GM19025 (cell line): ENCODE data around the gene CBL.
A peak's percentile ranks its signal among the peaks of the same experiment; 100 is the strongest.
"Not testable (repeated sequence)": the region's sequence is repeated elsewhere in the genome, so short reads cannot be mapped to it uniquely, and the experiment has no call there.

Experiments
- ATAC-seq: cut with Tn5 transposase; IDR thresholded peaks from one replicate; pipeline ENCODE4 v1.9.1; 2021; ENCODE audit warnings: mild to moderate bottlenecking, low read depth, moderate library complexity; ENCODE audit not compliant: unreplicated experiment

Gene CBL

GRCh38 chr11:119205574-119206510, at the start of gene CBL:
Gene CBL (plus strand): TSS chr11:119206339. CDS start chr11:119206418, 79 bp downstream.
- peak; percentile 84 for ATAC-seq

- ATAC-seq: no peak
Measured at GRCh38 chr11:119156496-119156895, 49.6 kb upstream of the CBL start.

GRCh38 chr11:119157063-119157462, 49.1 kb upstream of the CBL start:
- no peak for ATAC-seq

DNA sequence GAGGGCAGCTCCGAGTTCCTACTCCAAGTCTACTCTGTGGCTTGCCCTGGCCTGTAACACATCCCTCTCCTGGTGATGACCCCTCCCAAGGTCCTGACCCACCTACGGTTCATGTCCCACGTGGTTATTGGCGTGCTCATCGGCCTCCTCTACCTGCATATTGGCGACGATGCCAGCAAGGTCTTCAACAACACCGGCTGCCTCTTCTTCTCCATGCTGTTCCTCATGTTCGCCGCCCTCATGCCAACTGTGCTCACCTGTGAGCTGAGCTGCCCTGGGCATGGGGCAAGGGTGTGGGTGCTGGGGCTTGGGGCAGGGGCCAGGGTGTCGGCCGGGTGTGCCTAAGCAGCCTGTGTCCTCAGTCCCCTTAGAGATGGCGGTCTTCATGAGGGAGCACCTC, 47.7 kb upstream of the CBL start:
- ATAC-seq: no peak

DNA sequence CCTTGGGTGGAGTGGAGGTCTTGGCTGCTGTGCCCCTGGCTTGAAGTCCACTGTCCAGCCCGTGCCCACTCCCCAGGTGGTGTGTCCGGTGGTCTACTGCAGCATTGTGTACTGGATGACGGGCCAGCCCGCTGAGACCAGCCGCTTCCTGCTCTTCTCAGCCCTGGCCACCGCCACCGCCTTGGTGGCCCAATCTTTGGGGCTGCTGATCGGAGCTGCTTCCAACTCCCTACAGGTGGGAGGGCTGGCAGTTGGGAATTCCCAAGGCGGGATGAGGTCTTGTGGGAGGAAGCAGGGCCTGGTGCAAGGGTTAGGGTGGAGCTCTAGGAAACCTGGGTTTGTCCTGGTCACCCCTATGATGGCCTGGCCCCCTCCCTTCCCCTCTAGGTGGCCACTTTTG, 46.0 kb upstream of the CBL start:
- no peak for ATAC-seq

GRCh38 chr11:119161871-119162270, 44.3 kb upstream of the CBL start:
- ATAC-seq: no peak

- ATAC-seq: no peak
Measured at GRCh38 chr11:119166368-119167076, 39.6 kb upstream of the CBL start.

DNA sequence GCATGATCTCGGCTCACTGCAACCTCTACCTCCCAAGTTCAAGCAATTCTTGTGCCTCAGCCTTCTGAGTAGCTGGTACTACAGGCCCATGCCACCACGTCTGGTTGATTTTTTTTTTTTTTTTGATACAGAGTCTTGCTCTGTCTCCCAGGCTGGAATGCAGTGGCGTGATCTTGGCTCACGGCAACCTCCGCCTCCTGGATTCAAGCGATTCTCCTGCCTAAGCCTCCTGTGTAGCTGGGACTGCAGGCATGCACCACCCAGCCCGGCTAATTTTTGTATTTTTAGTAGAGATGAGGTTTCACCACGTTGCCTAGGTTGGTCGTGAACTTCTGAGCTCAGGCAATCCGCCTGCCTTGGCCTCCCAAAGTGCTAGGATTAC, 39.1 kb upstream of the CBL start:
- ATAC-seq: not testable (repeated sequence)

DNA sequence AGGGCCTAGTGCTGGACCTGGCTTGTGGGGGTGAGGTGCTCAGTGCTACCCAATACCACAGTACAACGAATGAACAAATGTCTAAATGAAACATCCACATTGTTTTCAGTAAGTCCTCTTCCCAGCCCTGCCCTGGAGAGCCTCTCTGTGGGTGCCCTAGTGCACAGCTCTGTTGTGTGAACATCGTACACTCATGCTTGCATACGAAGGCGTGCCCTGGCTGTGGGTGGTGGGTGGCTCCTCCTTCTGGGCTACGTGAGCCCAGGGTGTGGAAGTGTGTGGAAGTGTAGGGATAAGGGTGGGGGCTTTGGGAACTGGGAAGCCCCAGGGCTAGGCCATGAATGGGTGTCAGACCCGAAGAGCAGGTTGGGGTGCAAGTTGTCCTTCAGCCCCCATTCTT, 38.2 kb upstream of the CBL start:
- ATAC-seq: no peak

DNA sequence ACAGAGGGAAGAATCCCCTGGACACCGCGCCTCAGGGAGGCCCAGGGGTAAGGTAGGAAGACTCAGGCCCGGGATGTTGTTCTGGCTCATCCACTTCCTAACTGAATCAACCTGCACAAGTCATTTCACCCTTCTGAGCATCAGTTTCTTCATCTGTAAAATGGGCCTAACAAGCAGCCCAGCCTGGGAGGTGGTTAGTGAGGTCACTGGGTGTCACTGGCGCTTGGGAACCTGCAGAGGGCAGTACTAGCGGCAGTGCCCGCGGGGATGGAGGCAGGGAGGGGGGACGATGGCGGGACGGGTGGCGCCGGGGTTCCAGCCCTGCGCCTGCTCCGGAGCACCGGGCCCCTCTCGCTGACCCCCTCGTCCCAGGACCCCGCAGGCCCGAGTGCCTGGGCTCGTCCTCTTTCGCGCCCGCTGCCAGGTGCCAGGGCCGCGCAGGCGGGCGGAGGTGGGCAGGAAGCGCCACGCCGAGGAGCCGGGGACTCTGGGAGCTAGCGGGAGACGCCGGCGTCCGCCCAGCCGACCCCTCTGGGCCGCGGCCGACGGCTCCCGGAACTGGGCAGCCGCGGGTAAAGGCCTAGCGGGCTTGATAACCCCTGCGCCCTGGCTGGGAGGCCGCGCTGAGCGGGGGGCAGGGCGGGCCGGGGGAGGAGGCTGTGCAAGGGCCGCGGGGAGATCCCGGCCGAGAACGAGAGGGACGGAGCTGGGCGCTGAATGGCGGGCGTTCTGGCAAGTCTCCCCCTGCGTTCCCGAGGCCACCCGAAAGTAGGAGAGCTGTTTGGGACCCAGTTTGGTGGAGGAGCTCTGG, 37.5 kb upstream of the CBL start, which contains the start of gene NLRX1:
NLRX1 (plus strand) TSS at position 255 of the 811 bp plus-strand sequence. CDS start 2,679 bp downstream, outside the sequence.
- ATAC-seq: peak; percentile 97

- ATAC-seq: no peak
Measured at GRCh38 chr11:119169282-119169719, 36.8 kb upstream of the CBL start.

GRCh38 chr11:119172513-119172912, 33.6 kb upstream of the CBL start:
- ATAC-seq: no peak

DNA sequence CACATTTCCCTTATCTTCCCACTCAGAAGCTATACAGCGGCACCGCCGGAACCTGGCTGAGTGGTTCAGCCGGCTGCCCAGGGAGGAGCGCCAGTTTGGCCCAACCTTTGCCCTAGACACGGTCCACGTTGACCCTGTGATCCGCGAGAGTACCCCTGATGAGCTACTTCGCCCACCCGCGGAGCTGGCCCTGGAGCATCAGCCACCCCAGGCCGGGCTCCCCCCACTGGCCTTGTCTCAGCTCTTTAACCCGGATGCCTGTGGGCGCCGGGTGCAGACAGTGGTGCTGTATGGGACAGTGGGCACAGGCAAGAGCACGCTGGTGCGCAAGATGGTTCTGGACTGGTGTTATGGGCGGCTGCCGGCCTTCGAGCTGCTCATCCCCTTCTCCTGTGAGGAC, 32.7 kb upstream of the CBL start:
- ATAC-seq: no peak

- no peak for ATAC-seq
Measured at GRCh38 chr11:119175493-119176077, 30.6 kb upstream of the CBL start.

DNA sequence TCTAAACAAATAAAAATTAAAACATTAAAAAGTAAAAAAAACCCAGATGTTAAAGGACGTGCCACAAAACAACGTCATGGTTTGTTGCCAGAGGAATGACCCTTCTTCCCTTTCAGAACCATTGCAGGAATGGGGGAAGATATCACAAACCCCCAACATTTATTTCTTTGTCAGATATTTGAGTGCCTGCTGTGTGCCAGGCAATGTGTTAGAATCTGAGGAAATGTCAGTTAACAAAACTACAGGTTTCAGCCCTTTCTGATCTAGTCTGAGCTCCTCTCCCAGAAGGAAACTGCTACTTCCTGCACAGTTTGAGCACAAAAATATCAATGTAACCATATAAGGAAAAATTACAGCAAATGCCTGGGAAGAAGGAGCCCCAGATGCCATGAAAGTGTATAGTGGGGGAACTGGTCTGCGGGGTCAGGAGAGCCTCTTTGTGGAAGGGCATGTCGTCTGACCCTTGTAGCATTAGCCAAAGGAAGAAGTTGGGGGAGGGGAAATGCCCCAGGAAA, 27.9 kb upstream of the CBL start:
- ATAC-seq: no peak

- no peak for ATAC-seq
Measured at GRCh38 chr11:119179342-119179741, 26.8 kb upstream of the CBL start.

DNA sequence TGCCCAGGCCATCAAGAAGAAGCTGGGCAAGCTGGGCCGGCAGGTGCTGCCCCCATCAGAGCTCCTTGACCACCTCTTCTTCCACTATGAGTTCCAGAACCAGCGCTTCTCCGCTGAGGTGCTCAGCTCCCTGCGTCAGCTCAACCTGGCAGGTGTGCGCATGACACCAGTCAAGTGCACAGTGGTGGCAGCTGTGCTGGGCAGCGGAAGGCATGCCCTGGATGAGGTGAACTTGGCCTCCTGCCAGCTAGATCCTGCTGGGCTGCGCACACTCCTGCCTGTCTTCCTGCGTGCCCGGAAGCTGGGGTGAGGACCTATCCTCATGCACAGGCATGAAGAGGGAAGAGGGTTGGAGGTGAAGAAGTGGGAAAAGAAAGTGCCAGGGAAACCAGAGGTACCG, 26.2 kb upstream of the CBL start:
- ATAC-seq: no peak

GRCh38 chr11:119180729-119181676, 25.1 kb upstream of the CBL start:
- no peak for ATAC-seq
